Breast epithelium (tissue), 4 donors: ENCODE measurements around the gene SUFU. TPM values are rescaled to one million over a fixed set of nuclear protein-coding genes. Genes with fewer than 3 reads are reported as not detected.

Source experiments
- DNase-seq, 2 donors: peaks; one replicate each; pipeline ENCODE4 v3.0.0-alpha.2; 2019; ENCODE audit warnings: low spot score in 2 of 2
- H3K27ac ChIP-seq, 2 donors: fragments of 200-600 bp; sonication (generic) in 1 of 2; one replicate each; pipeline ENCODE4 v1.5.1; 2016 to 2019; ENCODE audit warnings: mild to moderate bottlenecking in 1 of 2
- H3K27me3 ChIP-seq, 2 donors: fragments of 200-600 bp; sonication (generic) in 1 of 2; one replicate each; pipeline versions ENCODE4 v1.5.1 to v1.6.0; 2017 to 2019; ENCODE audit warnings: control low read depth in 1 of 2, mild to moderate bottlenecking in 1 of 2
- H3K36me3 ChIP-seq: fragments of 200-600 bp; one replicate; pipeline ENCODE4 v1.5.1; 2019
- H3K4me1 ChIP-seq, 2 donors: fragments of 200-600 bp; sonication (generic); one replicate each; pipeline ENCODE4 v1.5.1; 2016 to 2019; ENCODE audit warnings: control low read depth in 1 of 2
- H3K4me3 ChIP-seq, 3 donors: fragments of 200-600 bp; sonication (generic); 1 replicate in 2 of 3; 2 replicates in 1 of 3; pipeline ENCODE4 v1.5.1; 2016 to 2019; ENCODE audit warnings: mild to moderate bottlenecking in 3 of 3, moderate library complexity in 2 of 3
- H3K9me3 ChIP-seq, 2 donors: fragments of 200-600 bp; sonication (generic) in 1 of 2; one replicate each; pipeline ENCODE4 v1.5.1; 2016 to 2019; ENCODE audit warnings: control low read depth in 1 of 2
- CTCF ChIP-seq, 3 donors: fragments of 450-650 bp; IDR thresholded peaks; one replicate each; pipeline ENCODE4 v1.5.1; 2016 to 2017; ENCODE audit warnings: antibody characterized with exemption in 3 of 3, mild to moderate bottlenecking in 3 of 3, moderate library complexity in 3 of 3
- POLR2A ChIP-seq: fragments of 450-650 bp; IDR thresholded peaks from one replicate; pipeline ENCODE4 v1.6.1; 2016; ENCODE audit warnings: antibody characterized with exemption, mild to moderate bottlenecking, moderate library complexity
- POLR2AphosphoS5 ChIP-seq, 3 donors: sonication (generic); formaldehyde crosslinking; IDR thresholded peaks; one replicate each; pipeline ENCODE4 v1.6.1; 2017; ENCODE audit warnings: antibody characterized with exemption in 3 of 3
- intact Hi-C: fragments of 100-400 bp; cut with DNase I; formaldehyde crosslinking; loops from one replicate; pipeline ENCODE4 v1.15.1; 2023; ENCODE audit warnings: low total_unique reads
- total RNA-seq, 3 donors: library from RNA; depleted of rRNA; stranded (reverse); fragments of >200 nt; gene quantifications; one replicate each; pipeline ENCODE4 v1.1.0, GENCODE V29; 2016

Gene SUFU
- total RNA-seq, 3 donors from 2014 or later, result 6.2 to 9.1 (median 8.6) TPM

DNA sequence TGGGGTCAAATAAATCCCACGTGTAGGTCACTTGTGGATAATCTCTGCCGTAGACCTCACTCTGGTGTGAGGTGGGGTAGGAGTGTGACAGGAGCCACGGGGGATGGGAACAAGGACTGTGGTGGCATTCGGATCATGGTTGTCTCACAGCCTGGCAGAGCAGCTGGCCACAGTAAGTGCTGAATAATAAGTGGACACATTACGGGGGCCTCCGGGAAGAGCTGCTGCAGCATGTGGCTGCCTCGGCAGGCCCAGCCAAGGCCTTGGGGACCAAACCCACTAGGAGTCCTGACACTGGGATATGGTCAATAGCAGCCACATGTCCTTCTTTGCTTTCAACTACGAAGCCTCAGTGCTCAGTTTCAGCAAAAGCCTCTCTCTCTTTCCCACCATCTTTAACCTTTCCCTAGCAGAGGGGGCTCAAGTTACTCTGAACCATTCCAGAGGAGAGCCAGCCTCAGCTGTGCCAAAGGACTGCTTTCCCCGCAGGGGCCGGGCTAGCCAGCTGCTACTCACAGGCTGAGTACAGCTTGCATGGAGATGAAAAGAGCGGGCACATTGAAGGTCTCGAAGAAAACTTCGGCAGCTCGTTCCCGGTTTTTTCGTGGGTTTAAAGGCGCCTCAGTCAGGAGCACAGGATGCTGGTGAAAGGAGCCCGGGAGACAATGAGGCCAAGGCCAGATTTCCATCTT lies 18.5 kb upstream of the SUFU start:
- Histone ChIP-seq H3K27ac (no peak overlapping the region), H3K27me3 (no peaks in the 10 kb centered on the region), H3K4me1 (no peaks in the 10 kb centered on the region), H3K4me3 (no peak overlapping the region), H3K36me3 (peaks cover 14% of the 10 kb centered on the region), H3K9me3 (no peaks in the 10 kb centered on the region)
- TF ChIP-seq POLR2AphosphoS5 (IDR thresholded peaks at IDR 0.05), result no peak
- no peak for TF ChIP-seq POLR2A
- no peak for TF ChIP-seq CTCF (IDR thresholded peaks at IDR 0.05)
- intact Hi-C loops, result no loop called here
- DNase-seq, result no peak

GRCh38 chr10:102491136-102491535 lies 12.6 kb upstream of the SUFU start:
- TF ChIP-seq POLR2A (no peak), POLR2AphosphoS5 (IDR thresholded peaks at IDR 0.05) (no peak), CTCF (IDR thresholded peaks at IDR 0.05) (no peak)
- Histone ChIP-seq H3K27me3 (no peaks in the 10 kb centered on the region), H3K36me3 (no peaks in the 10 kb centered on the region), H3K27ac (no peak overlapping the region), H3K4me3 (no peak overlapping the region), H3K4me1 (no peaks in the 10 kb centered on the region), H3K9me3 (no peaks in the 10 kb centered on the region)
- DNase-seq, result no peak
- intact Hi-C loops, result no loop called here

DNA sequence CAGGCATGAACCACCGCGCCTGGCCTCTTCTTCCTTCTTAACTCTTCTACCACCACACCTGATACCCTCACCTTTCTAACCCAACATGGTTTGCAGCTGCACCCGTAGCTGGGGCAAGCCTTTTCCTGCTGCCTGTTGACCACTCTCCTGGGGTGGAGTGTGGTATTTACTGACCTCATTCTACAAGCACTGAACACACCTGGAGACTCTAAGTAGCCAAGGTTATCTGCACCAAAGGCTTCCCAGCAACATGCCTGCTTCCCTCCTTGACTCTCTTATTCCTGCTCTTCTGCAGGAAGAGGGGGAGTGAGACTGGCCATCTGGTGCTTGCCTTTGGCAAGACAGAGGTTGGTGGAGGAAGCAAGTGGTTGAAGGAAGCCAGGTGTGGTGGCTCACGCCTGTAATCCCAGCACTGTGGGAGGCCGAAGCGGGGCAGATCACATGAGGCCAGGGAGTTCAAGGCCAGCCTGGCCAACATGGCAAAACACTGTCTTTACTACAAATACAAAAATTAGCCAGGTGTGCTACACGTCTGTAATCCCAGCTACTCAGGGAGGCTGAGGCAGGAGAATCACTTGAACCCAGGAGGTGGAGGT lies 11.3 kb upstream of the SUFU start:
- no peak overlapping the region for H3K27ac ChIP-seq

GRCh38 chr10:102492983-102493382 lies 10.8 kb upstream of the SUFU start:
- TF ChIP-seq POLR2AphosphoS5 (IDR thresholded peaks at IDR 0.05) (no peak), CTCF (IDR thresholded peaks at IDR 0.05) (no peak)
- DNase-seq, result no peak
- H3K27me3 ChIP-seq, result no peaks in the 10 kb centered on the region
- H3K27ac ChIP-seq, result no peak overlapping the region
- no peaks in the 10 kb centered on the region for H3K9me3 ChIP-seq
- no peaks in the 10 kb centered on the region for H3K36me3 ChIP-seq
- intact Hi-C loops, result no loop called here
- H3K4me1 ChIP-seq, result no peaks in the 10 kb centered on the region
- H3K4me3 ChIP-seq, result no peak overlapping the region

More for the DNA sequence above, 11.3 kb upstream of the SUFU start:
- Histone ChIP-seq H3K4me1 (no peaks in the 10 kb centered on the region), H3K36me3 (no peaks in the 10 kb centered on the region), H3K4me3 (no peak overlapping the region), H3K27me3 (no peaks in the 10 kb centered on the region), H3K9me3 (no peaks in the 10 kb centered on the region)
- intact Hi-C loops, result no loop called here
- DNase-seq, result no peak
- no peak for TF ChIP-seq CTCF (IDR thresholded peaks at IDR 0.05)
- TF ChIP-seq POLR2AphosphoS5 (IDR thresholded peaks at IDR 0.05), result no peak
- TF ChIP-seq POLR2A, result no peak

DNA sequence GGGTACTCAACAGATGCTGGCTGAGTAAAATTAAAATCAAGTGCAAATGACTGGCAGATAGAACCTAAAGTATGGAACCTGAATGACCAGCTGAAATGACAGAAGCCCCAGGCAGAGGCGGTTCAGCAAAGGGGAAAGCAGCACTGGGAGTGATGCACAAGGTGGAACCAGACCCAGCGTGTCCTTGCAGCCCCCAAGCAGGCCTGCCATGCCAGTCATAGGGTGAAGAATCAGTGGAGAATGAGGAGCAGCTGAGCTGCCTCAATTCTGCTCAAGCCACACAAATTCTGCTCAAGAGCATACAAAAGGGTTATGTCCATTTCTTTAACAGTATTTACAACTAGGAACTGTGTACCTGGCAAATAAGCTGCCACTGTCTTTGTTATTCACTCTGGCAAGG lies 10.0 kb upstream of the SUFU start:
- no peak for DNase-seq
- intact Hi-C loops, result no loop called here
- Histone ChIP-seq H3K4me3 (no peak overlapping the region), H3K36me3 (no peaks in the 10 kb centered on the region), H3K9me3 (no peaks in the 10 kb centered on the region), H3K27ac (no peak overlapping the region), H3K27me3 (no peaks in the 10 kb centered on the region), H3K4me1 (no peaks in the 10 kb centered on the region)
- TF ChIP-seq CTCF (IDR thresholded peaks at IDR 0.05) (no peak), POLR2A (no peak), POLR2AphosphoS5 (IDR thresholded peaks at IDR 0.05) (no peak)
